Neural progenitor cell (in vitro differentiated cells): ENCODE measurements around the gene POU6F2.

ENCODE experiments used
- CTCF ChIP-seq: fragments of 200-600 bp; sonication (generic); IDR thresholded peaks from 2 replicates; pipeline ENCODE4 v1.5.1; 2017; ENCODE audit warnings: antibody characterized with exemption, mild to moderate bottlenecking
- EZH2phosphoT487 ChIP-seq: fragments of 200-600 bp; sonication (generic); IDR thresholded peaks from 2 replicates; pipeline ENCODE4 v1.6.1; 2017; ENCODE audit warnings: antibody characterized with exemption

GRCh38 chr7:38977685-38978084 lies at the start of gene POU6F2:
- no peak for TF ChIP-seq CTCF
- TF ChIP-seq EZH2phosphoT487, result no peak
